ENCODE measurements around the gene TSPAN9. TPM values are rescaled to one million over a fixed set of nuclear protein-coding genes. Genes with fewer than 3 reads are reported as not detected.

The TSPAN9 gene
- total and polyA plus RNA-seq, 4 donors = 17.4 to 62.9 (median 34.2) TPM

DNA sequence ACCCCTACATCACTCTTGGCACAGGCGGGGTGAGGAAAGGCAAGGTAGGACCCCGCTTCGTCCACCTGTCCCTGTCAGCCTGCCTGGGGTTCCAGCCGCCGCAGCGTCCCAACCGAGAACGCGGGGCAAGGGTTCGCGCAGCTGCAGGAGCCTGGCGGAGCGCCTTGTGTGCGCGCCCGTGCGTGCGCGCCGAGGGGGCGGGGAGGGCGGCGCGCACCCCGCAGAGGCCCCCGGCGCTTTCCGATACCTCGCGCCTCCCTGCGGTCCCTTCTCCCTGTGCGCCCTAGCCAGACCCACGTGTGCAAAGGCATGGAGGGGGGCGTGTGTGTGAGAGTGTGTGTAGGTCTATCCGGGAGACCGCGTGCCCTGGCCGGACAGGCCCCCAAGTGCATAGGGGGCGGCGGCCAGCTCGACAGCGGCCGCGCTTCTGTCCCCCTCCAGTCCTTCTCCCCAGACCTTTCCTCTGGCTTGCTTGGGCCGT is 122.4 kb downstream of the TSPAN9 start:
- DNase-seq (ENCODE audit: low spot score) = no peak
- Histone ChIP-seq H3K4me3 (ENCODE audit: low read depth in 1 of 3, low read length in 3 of 3) (no peak overlapping the region), H3K27ac (ENCODE audit: low read depth in 1 of 2, low read length in 2 of 2) (no peak overlapping the region), H3K36me3 (ENCODE audit: control insufficient read depth in 4 of 4, insufficient read depth in 3 of 4, low read depth in 1 of 4, low read length in 3 of 4) (peaks cover 0 to 10% (median under 1%) of the 10 kb centered on the region in 4 donors), H3K9me3 (ENCODE audit: control insufficient read depth in 4 of 4, low read length in 3 of 4) (no peaks in the 10 kb centered on the region), H3K9ac (ENCODE audit: low read depth in 1 of 2, low read length in 2 of 2) (no peak overlapping the region), H3K27me3 (ENCODE audit: control insufficient read depth in 4 of 4, insufficient read depth in 4 of 4, low read length in 3 of 4) (no peaks in the 10 kb centered on the region), H3K4me1 (ENCODE audit: control insufficient read depth in 4 of 4, insufficient read depth in 4 of 4, low read length in 3 of 4) (peaks cover 0 to 20% (median 3%) of the 10 kb centered on the region in 4 donors)
- 52% methylated on average over 45 of the region's 45 CpGs for WGBS
- TF ChIP-seq, protein P1, sequence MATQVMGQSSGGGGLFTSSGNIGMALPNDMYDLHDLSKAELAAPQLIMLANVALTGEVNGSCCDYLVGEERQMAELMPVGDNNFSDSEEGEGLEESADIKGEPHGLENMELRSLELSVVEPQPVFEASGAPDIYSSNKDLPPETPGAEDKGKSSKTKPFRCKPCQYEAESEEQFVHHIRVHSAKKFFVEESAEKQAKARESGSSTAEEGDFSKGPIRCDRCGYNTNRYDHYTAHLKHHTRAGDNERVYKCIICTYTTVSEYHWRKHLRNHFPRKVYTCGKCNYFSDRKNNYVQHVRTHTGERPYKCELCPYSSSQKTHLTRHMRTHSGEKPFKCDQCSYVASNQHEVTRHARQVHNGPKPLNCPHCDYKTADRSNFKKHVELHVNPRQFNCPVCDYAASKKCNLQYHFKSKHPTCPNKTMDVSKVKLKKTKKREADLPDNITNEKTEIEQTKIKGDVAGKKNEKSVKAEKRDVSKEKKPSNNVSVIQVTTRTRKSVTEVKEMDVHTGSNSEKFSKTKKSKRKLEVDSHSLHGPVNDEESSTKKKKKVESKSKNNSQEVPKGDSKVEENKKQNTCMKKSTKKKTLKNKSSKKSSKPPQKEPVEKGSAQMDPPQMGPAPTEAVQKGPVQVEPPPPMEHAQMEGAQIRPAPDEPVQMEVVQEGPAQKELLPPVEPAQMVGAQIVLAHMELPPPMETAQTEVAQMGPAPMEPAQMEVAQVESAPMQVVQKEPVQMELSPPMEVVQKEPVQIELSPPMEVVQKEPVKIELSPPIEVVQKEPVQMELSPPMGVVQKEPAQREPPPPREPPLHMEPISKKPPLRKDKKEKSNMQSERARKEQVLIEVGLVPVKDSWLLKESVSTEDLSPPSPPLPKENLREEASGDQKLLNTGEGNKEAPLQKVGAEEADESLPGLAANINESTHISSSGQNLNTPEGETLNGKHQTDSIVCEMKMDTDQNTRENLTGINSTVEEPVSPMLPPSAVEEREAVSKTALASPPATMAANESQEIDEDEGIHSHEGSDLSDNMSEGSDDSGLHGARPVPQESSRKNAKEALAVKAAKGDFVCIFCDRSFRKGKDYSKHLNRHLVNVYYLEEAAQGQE (IDR thresholded peaks at IDR 0.05) = no peak
- TF ChIP-seq, protein P2, sequence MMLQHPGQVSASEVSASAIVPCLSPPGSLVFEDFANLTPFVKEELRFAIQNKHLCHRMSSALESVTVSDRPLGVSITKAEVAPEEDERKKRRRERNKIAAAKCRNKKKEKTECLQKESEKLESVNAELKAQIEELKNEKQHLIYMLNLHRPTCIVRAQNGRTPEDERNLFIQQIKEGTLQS (IDR thresholded peaks at IDR 0.05) = no peak
- TF ChIP-seq SP1 (IDR thresholded peaks at IDR 0.05) (no peak), HNF4G (IDR thresholded peaks at IDR 0.05) (no peak), NR2F2 (IDR thresholded peaks at IDR 0.05) (no peak), RAD21 (IDR thresholded peaks at IDR 0.05) (no peak), YY1 (IDR thresholded peaks at IDR 0.05) (no peak), TAF1 (conservative IDR thresholded peaks at IDR 0.05) (no peak), JUND (IDR thresholded peaks at IDR 0.05) (no peak), FOXA2 (IDR thresholded peaks at IDR 0.05) (no peak), RXRA (IDR thresholded peaks at IDR 0.05) (no peak), HNF4A (conservative IDR thresholded peaks at IDR 0.05) (no peak), FOXA1 (IDR thresholded peaks at IDR 0.05) (no peak)
- TF ChIP-seq, protein P3, sequence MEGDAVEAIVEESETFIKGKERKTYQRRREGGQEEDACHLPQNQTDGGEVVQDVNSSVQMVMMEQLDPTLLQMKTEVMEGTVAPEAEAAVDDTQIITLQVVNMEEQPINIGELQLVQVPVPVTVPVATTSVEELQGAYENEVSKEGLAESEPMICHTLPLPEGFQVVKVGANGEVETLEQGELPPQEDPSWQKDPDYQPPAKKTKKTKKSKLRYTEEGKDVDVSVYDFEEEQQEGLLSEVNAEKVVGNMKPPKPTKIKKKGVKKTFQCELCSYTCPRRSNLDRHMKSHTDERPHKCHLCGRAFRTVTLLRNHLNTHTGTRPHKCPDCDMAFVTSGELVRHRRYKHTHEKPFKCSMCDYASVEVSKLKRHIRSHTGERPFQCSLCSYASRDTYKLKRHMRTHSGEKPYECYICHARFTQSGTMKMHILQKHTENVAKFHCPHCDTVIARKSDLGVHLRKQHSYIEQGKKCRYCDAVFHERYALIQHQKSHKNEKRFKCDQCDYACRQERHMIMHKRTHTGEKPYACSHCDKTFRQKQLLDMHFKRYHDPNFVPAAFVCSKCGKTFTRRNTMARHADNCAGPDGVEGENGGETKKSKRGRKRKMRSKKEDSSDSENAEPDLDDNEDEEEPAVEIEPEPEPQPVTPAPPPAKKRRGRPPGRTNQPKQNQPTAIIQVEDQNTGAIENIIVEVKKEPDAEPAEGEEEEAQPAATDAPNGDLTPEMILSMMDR (IDR thresholded peaks at IDR 0.05; ENCODE audit: low read depth, low read length, missing input control) = no peak
- TF ChIP-seq, protein P4, sequence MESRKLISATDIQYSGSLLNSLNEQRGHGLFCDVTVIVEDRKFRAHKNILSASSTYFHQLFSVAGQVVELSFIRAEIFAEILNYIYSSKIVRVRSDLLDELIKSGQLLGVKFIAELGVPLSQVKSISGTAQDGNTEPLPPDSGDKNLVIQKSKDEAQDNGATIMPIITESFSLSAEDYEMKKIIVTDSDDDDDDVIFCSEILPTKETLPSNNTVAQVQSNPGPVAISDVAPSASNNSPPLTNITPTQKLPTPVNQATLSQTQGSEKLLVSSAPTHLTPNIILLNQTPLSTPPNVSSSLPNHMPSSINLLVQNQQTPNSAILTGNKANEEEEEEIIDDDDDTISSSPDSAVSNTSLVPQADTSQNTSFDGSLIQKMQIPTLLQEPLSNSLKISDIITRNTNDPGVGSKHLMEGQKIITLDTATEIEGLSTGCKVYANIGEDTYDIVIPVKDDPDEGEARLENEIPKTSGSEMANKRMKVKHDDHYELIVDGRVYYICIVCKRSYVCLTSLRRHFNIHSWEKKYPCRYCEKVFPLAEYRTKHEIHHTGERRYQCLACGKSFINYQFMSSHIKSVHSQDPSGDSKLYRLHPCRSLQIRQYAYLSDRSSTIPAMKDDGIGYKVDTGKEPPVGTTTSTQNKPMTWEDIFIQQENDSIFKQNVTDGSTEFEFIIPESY (IDR thresholded peaks at IDR 0.05) = no peak
- TF ChIP-seq, protein P5, sequence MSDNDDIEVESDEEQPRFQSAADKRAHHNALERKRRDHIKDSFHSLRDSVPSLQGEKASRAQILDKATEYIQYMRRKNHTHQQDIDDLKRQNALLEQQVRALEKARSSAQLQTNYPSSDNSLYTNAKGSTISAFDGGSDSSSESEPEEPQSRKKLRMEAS (IDR thresholded peaks at IDR 0.05) = no peak

Measured in liver (tissue), 9 donors.